Adrenal gland (tissue), 12 donors: ENCODE data around the gene EVL. TPM values are rescaled to one million over a fixed set of nuclear protein-coding genes. Genes with fewer than 3 reads are reported as not detected.

ENCODE experiments used
- DNase-seq, 7 donors: peaks; one replicate each; pipeline ENCODE4 v3.0.0-alpha.2; 2019 to 2020
- H3K27ac ChIP-seq, 5 donors: fragments of 200-600 bp; sonication (generic) in 4 of 5; 1 replicate in 3 of 5; 2 replicates in 2 of 5; pipeline versions ENCODE4 v1.5.1 to v1.8.0; 2016 to 2020; ENCODE audit warnings: mild to moderate bottlenecking in 1 of 5
- H3K27me3 ChIP-seq: fragments of 200-600 bp; 2 replicates; pipeline ENCODE4 v1.8.0; 2021
- H3K36me3 ChIP-seq, 2 donors: fragments of 200-600 bp; replicated peaks in 1 of 2; 1 replicate in 1 of 2; 2 replicates in 1 of 2; pipeline versions ENCODE4 v1.5.1 to v1.8.0; 2018 to 2022
- H3K4me1 ChIP-seq, 2 donors: fragments of 200-600 bp; replicated peaks in 1 of 2; 1 replicate in 1 of 2; 2 replicates in 1 of 2; pipeline versions ENCODE4 v1.5.1 to v1.8.0; 2018 to 2021
- H3K4me3 ChIP-seq, 4 donors: fragments of 200-600 bp; sonication (generic) in 3 of 4; one replicate each; pipeline ENCODE4 v1.5.1; 2016 to 2018
- H3K9me3 ChIP-seq, 3 donors: fragments of 200-600 bp; sonication (generic) in 1 of 3; replicated peaks in 1 of 3; 1 replicate in 2 of 3; 2 replicates in 1 of 3; pipeline versions ENCODE4 v1.5.1 to v1.8.0; 2016 to 2021
- CTCF ChIP-seq, 6 experiments: fragments of 450-650 bp in 4 of 6; fragments of 200-600 bp in 2 of 6; sonication (generic) in 1 of 6; IDR thresholded peaks; 1 replicate in 5 of 6; 2 replicates in 1 of 6; pipeline versions ENCODE4 v1.5.1 to v1.8.0; 2016 to 2021; ENCODE audit warnings: antibody characterized with exemption in 6 of 6, mild to moderate bottlenecking in 2 of 6, moderate library complexity in 1 of 6
- POLR2A ChIP-seq, 2 donors: fragments of 450-650 bp; IDR thresholded peaks; one replicate each; pipeline ENCODE4 v1.6.1; 2017; ENCODE audit warnings: antibody characterized with exemption in 2 of 2, mild to moderate bottlenecking in 2 of 2, moderate library complexity in 1 of 2
- WGBS, 4 donors: extraction: QIAGEN DNeasy Blood & Tissue Kit in 2 of 4; methylation state at CpG; one replicate each; pipeline versions ENCODE4 v1.1.5 to v1.1.7; 2013 to 2017; 5-methylcytosine and 5-hydroxymethylcytosine counted together
- intact Hi-C, 2 donors: fragments of 100-400 bp; cut with DNase I; formaldehyde crosslinking; loops; one replicate each; pipeline versions ENCODE4 v1.14.1 to v1.15.0; 2022 to 2023
- polyA plus RNA-seq, 3 donors: library from polyadenylated mRNA; stranded (reverse); fragments of 200-250 nt in 2 of 3; fragments of 350-450 nt in 1 of 3; fragmentation: Illumina TruSeq in 1 of 3; extraction: RNeasy Lipid Tissue Mini Kit (QIAGEN cat#74804) in 1 of 3; gene quantifications; one replicate each; pipeline ENCODE4 v1.2.3, GENCODE V29; 2013 to 2014
- total RNA-seq, 9 donors: library from RNA; depleted of rRNA in 4 of 9; stranded (reverse); fragments of >200 nt in 4 of 9; fragments of 120-200 nt in 1 of 9; fragmentation: NEBNext Ultra II Directional in 1 of 9; extraction: Animal tissue kit (Norgen Biotek cat#: 25700) in 1 of 9; gene quantifications; one replicate each; pipeline versions ENCODE4 v1.1.0 to v1.2.4, GENCODE V29; 2013 to 2023
- donor health status: healthy with polysubstance abuse.
- donor health status: Bipolar disorder and iron deficiency.
- donor health status: DM: yes; HTN: yes; CAD: no.
- donor health status: DM: no; HTN: no; CAD: no.
- donor health status: DM: no; HTN: no; CAD: no.
- donor health status: DM: yes; HTN: yes; CAD: no.

Gene EVL
- total and polyA plus RNA-seq, 12 donors = 23.7 to 209 (median 46.8) TPM

- Histone ChIP-seq H3K27me3 (no peaks in the 10 kb centered on the region), H3K4me1 (peaks cover 13 to 30% of the 10 kb centered on the region in 2 donors), H3K4me3 (no peak overlapping the region), H3K36me3 (no peaks in the 10 kb centered on the region), H3K9me3 (no peaks in the 10 kb centered on the region), H3K27ac (peak overlapping the region in 1 of 5 donors; percentile 1)
- intact Hi-C loops = loop anchor here (5.0 kb wide), 2 partner anchors 126 to 131 kb away; no protein-coding TSS in a partner anchor
- DNase-seq = peak; percentile 69 to 91 (median 81)
- TF ChIP-seq POLR2A (IDR thresholded peaks at IDR 0.05) (no peak), CTCF (IDR thresholded peaks at IDR 0.05) (peak; percentile 81 to 92 (median 88))
- WGBS, 4 donors = 29 to 36% (median 31%) methylated on average over 13 of the region's 13 CpGs
These were observed 43.0 kb downstream of the EVL start for GRCh38 chr14:100108042-100108825.

DNA sequence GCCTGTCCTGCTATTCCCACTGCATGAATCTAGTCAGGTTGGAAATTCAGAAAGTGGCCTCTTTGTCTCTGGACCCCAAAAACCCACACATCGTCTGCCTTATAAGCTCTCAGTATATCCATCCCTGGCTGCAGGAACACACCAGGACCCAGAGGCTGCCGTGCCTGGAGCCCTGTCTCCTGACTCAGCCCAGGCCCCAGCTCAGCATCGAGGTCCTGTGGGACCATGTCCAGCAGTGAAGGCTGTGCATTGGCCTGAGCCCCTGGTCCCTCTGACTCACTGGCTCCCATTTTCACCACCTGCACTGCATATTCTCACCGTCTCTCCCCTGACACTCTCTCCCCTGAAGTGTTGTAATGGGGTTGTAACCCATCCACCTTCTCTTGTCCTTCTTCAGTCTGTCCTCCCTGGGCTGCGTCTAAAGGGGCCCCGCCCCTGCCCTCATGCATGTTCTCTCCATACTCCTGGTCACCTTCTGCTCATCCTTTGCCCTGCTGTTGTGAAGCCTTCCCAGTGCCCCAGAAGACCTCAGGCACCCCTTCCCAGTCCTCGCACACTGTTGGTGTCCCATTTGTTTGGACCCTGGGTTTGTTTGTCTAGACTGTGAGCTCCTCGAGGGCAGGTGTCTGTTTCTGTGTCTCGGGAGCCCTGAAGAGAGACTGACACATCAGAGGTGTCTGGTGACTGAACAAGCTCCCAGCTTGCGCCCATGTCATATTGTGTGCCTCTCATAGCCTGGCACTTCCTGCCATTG, 43.8 kb downstream of the EVL start:
- intact Hi-C loops = loop anchor here (5.0 kb wide), 2 partner anchors 127 to 132 kb away; no protein-coding TSS in a partner anchor
- Histone ChIP-seq H3K36me3 (no peaks in the 10 kb centered on the region), H3K27me3 (no peaks in the 10 kb centered on the region), H3K9me3 (no peaks in the 10 kb centered on the region), H3K4me3 (no peak overlapping the region), H3K27ac (no peak overlapping the region), H3K4me1 (peaks cover 6 to 23% of the 10 kb centered on the region in 2 donors)
- 76 to 84% (median 82%) methylated on average over 8 to 10 of the region's 10 CpGs for WGBS, 4 donors
- no peak for DNase-seq
- no peak for TF ChIP-seq CTCF (IDR thresholded peaks at IDR 0.05)
- TF ChIP-seq POLR2A (IDR thresholded peaks at IDR 0.05) = no peak

- Histone ChIP-seq H3K9me3 (no peaks in the 10 kb centered on the region), H3K36me3 (no peaks in the 10 kb centered on the region), H3K27me3 (no peaks in the 10 kb centered on the region), H3K4me3 (no peak overlapping the region), H3K27ac (no peak overlapping the region), H3K4me1 (peaks cover under 1 to 17% of the 10 kb centered on the region in 2 donors)
- TF ChIP-seq POLR2A (IDR thresholded peaks at IDR 0.05) = no peak
- TF ChIP-seq CTCF (IDR thresholded peaks at IDR 0.05) = no peak
- no peak for DNase-seq
- WGBS, 4 donors = 85 to 97% (median 89%) methylated on average over 7 to 9 of the region's 9 CpGs
- intact Hi-C loops = loop anchor here (5.0 kb wide), 2 partner anchors 127 to 132 kb away; no protein-coding TSS in a partner anchor
These were observed 44.4 kb downstream of the EVL start for GRCh38 chr14:100109594-100109955.

- 69 to 90% (median 89%) methylated on average over 4 to 6 of the region's 6 CpGs for WGBS, 4 donors
- no peaks in the 10 kb centered on the region for H3K36me3 ChIP-seq
- TF ChIP-seq POLR2A (IDR thresholded peaks at IDR 0.05) (no peak), CTCF (IDR thresholded peaks at IDR 0.05) (no peak)
- H3K4me1 ChIP-seq = peaks cover 0 to 6% of the 10 kb centered on the region in 2 donors
- H3K9me3 ChIP-seq = no peaks in the 10 kb centered on the region
- H3K4me3 ChIP-seq = no peak overlapping the region
- H3K27me3 ChIP-seq = no peaks in the 10 kb centered on the region
- DNase-seq = no peak
- no peak overlapping the region for H3K27ac ChIP-seq
- intact Hi-C loops = no loop called here
These were observed 45.6 kb downstream of the EVL start for GRCh38 chr14:100110816-100111215.
